ENCODE measurements around the gene NOM1. TPM values are rescaled to one million over a fixed set of nuclear protein-coding genes. Genes with fewer than 3 reads are reported as not detected.

The NOM1 gene
- total RNA-seq, 1 donor from 2014 or later = 25.1 TPM

- no peak for DNase-seq (ENCODE audit: low read depth, low spot score)
Observed at GRCh38 chr7:157003756-157004520, 54.4 kb downstream of the NOM1 start.

- DNase-seq (ENCODE audit: low read depth, low spot score) = no peak
Observed at GRCh38 chr7:157004521-157005455, 55.3 kb downstream of the NOM1 start.

GRCh38 chr7:157005456-157006204 lies 56.1 kb downstream of the NOM1 start:
- no peak for DNase-seq (ENCODE audit: low read depth, low spot score)

GRCh38 chr7:157006205-157006747 lies 56.8 kb downstream of the NOM1 start:
- no peak for DNase-seq (ENCODE audit: low read depth, low spot score)

GRCh38 chr7:157006829-157007469 lies 57.4 kb downstream of the NOM1 start:
- no peak for DNase-seq (ENCODE audit: low read depth, low spot score)

GRCh38 chr7:157007470-157008066 lies 58.1 kb downstream of the NOM1 start:
- DNase-seq (ENCODE audit: low read depth, low spot score) = no peak

- DNase-seq (ENCODE audit: low read depth, low spot score) = no peak
Observed at GRCh38 chr7:157008206-157009169, 59.0 kb downstream of the NOM1 start.

GRCh38 chr7:157009170-157009777 lies 59.8 kb downstream of the NOM1 start:
- no peak for DNase-seq (ENCODE audit: low read depth, low spot score)

GRCh38 chr7:157009778-157010587 lies 60.5 kb downstream of the NOM1 start:
- DNase-seq (ENCODE audit: low read depth, low spot score) = no peak

GRCh38 chr7:157010588-157011332 lies 61.2 kb downstream of the NOM1 start, which contains the start of gene MNX1:
TSS of gene MNX1 (minus strand) at chr7:157010663. CDS start at chr7:157010350, 313 bp downstream.
- no peak for DNase-seq (ENCODE audit: low read depth, low spot score)

- no peak for DNase-seq (ENCODE audit: low read depth, low spot score)
Observed at GRCh38 chr7:157011333-157012112, 62.0 kb downstream of the NOM1 start.

GRCh38 chr7:157012113-157012547 lies 62.6 kb downstream of the NOM1 start:
- DNase-seq (ENCODE audit: low read depth, low spot score) = no peak

- no peak for DNase-seq (ENCODE audit: low read depth, low spot score)
Observed at GRCh38 chr7:157013101-157013500, 63.6 kb downstream of the NOM1 start.

- no peak for DNase-seq (ENCODE audit: low read depth, low spot score)
Observed at GRCh38 chr7:157013602-157014549, 64.4 kb downstream of the NOM1 start.

Data from pulmonary artery endothelial cell (primary cell).